ENCODE data around the gene TDRD7. TPM values are rescaled to one million over a fixed set of nuclear protein-coding genes. Genes with fewer than 3 reads are reported as not detected.

The TDRD7 gene
- total RNA-seq, 4 donors from 2014 or later = 8.5 to 16.5 (median 13.3) TPM

DNA sequence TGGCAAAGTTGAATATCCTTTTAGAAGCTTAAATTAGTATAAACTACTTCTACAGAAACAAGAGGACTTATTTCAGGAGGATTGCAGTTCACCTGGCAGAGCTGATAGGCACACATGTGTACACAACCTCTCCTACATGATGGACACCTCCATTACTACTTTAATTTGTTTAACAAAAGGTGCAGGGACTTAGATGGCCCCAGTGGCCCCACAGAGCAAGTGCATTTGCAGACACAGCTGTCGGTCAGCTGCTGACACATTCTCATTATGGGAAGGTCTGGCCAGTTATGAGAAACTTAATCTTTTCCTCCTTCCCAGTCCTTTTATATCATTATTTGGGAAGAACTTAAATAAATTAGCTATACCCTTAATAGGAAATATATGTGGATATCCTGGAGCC lies 28.3 kb downstream of the TDRD7 start:
- TF ChIP-seq, protein P1, sequence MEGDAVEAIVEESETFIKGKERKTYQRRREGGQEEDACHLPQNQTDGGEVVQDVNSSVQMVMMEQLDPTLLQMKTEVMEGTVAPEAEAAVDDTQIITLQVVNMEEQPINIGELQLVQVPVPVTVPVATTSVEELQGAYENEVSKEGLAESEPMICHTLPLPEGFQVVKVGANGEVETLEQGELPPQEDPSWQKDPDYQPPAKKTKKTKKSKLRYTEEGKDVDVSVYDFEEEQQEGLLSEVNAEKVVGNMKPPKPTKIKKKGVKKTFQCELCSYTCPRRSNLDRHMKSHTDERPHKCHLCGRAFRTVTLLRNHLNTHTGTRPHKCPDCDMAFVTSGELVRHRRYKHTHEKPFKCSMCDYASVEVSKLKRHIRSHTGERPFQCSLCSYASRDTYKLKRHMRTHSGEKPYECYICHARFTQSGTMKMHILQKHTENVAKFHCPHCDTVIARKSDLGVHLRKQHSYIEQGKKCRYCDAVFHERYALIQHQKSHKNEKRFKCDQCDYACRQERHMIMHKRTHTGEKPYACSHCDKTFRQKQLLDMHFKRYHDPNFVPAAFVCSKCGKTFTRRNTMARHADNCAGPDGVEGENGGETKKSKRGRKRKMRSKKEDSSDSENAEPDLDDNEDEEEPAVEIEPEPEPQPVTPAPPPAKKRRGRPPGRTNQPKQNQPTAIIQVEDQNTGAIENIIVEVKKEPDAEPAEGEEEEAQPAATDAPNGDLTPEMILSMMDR (IDR thresholded peaks at IDR 0.05; ENCODE audit: low read depth) = no peak

DNA sequence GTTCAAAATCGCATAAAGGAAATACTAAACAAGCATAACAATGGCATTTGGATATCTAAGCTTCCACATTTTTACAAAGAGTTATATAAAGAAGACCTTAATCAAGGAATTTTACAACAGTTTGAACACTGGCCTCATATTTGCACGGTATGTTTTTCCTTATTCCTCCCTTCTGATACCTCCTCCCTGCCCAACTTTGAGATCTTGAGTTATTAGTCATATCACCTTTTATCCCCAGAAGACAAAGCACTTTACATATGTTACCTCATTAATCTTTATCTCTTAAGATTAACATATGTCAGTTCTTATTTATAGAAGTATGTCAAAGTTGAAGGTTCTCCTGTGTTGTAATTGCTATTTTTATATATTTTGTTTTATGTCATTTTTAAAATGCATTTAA lies 29.8 kb downstream of the TDRD7 start:
- TF ChIP-seq, protein P1 (IDR thresholded peaks at IDR 0.05; ENCODE audit: low read depth) = no peak

DNA sequence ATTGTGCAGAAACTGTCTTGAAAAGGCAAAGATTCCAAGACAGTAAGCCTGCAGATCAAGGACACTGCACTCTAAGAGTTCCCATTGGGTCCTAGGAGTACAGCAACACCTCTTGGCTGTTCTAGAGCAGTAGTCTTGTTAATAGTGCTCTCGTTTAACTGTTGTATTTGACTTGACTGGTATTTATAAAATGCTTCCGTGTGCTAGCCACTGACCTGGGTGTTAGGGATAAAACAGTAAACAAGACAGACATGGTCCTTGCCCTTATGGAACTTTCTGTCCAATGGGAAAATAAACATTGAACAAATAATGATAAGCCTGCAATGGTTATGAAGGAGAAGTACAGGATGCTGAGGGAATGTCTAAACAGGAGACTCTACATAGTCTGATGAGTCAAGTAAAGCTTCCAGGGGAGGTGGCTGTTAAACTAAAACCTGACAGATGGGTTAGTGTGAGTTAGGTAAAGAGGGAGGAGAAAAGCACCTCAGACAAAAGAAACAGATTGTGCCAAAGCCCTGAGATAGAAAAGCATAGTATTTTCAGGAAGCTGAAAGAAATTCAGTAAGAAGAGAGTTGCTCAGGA lies 33.3 kb downstream of the TDRD7 start:
- TF ChIP-seq, protein P1 (IDR thresholded peaks at IDR 0.05; ENCODE audit: low read depth) = no peak

DNA sequence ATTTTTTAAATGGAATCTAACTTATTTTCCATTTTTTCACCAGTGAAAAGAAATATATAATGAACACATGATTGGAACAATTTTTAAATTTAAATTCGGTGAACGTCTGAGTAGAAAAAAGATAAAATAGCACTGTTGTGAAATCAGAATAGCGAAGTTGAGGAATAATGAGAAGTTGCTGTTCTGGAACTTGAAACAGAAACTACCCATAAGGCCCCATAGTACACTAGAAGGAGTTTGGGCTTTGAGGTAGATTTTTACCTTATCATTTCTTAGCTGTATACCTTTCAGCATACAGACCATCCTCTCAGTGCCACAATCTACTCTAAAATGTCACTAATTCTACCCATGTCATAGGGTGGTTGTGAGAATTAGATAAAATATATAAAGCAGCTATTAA lies 35.1 kb downstream of the TDRD7 start:
- TF ChIP-seq, protein P1 (IDR thresholded peaks at IDR 0.05; ENCODE audit: low read depth) = no peak

DNA sequence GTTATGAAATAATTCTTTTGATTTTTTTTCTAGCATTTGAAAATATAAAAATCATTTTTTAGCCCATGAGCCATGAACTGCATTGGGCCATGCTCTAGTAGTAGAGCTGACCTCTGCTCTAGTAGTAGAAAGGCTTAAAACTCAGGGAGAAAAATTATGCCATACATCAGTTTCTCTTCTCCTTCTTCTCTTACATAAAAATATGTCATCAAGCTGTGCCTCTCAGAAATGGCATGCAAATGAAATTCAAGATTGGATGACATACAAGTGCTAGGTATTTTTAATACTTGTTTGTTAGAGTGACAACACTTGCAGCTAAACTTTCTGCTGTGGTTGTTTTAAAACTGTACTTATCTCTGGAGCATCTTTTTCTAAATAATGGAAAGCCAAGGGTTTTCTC lies 47.4 kb downstream of the TDRD7 start:
- TF ChIP-seq, protein P1 (IDR thresholded peaks at IDR 0.05; ENCODE audit: low read depth) = no peak

DNA sequence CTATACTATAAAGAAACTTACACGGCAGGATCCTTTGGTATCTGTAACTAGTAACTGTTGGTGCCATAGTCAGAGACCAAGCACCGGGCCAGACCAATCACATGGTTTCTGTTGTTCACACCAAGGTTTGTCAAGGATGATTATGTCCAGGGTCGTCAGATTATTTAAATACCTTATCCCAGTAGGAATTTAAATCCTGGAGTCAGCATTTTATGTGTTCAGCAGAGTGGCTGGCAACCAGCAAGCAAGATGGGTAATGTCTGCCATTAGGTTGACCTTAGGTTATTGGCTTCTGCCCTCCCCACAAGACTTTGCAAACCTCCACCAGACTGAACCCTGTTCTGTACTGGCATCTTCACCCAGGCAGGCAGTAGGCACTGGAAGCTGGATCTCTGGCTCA lies 50.3 kb downstream of the TDRD7 start:
- TF ChIP-seq, protein P1 (IDR thresholded peaks at IDR 0.05; ENCODE audit: low read depth) = no peak

DNA sequence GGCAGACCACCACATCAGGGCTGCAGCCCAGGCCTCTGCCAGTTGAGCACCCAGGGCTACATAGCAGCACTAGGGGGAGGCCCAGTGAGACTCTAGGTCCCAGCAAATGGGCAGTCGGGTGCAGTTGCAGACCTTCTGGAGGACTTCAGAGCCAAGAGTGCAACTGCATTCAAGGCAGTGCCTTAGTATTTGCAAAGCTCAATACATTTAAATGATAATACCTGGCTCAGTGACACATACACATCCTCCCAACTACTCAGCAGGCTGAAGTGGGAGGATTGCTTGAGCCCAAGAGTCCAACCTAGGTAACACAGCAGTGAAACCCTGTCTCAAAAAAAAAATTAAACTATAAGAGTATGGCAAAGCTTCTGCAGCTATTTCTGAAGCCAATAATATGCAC lies 51.0 kb downstream of the TDRD7 start:
- TF ChIP-seq, protein P1 (IDR thresholded peaks at IDR 0.05; ENCODE audit: low read depth) = no peak

Data from subcutaneous adipose tissue (tissue), 4 donors.